Esophagus mucosa (tissue), 1 donor: ENCODE results near the gene ING1. TPM values are rescaled to one million over a fixed set of nuclear protein-coding genes. Genes with fewer than 3 reads are reported as not detected.
A peak's percentile ranks its signal among the peaks of the same experiment; 100 is the strongest.
"Not testable (repeated sequence)": the region's sequence is repeated elsewhere in the genome, so short reads cannot be mapped to it uniquely, and the experiment has no call there.

ENCODE experiments used
- ATAC-seq: fragments of 200-7000 bp; cut with Tn5 transposase; one replicate; pipeline ENCODE4 v1.9.1; 2020
- total RNA-seq: library from RNA; stranded (reverse); gene quantifications from one replicate; pipeline ENCODE4 v1.2.4, GENCODE V29; 2023
- donor health status: DM: yes; HTN: yes; CAD: no.

The ING1 gene, protein sequence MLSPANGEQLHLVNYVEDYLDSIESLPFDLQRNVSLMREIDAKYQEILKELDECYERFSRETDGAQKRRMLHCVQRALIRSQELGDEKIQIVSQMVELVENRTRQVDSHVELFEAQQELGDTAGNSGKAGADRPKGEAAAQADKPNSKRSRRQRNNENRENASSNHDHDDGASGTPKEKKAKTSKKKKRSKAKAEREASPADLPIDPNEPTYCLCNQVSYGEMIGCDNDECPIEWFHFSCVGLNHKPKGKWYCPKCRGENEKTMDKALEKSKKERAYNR
- total RNA-seq: 4.3 TPM

DNA sequence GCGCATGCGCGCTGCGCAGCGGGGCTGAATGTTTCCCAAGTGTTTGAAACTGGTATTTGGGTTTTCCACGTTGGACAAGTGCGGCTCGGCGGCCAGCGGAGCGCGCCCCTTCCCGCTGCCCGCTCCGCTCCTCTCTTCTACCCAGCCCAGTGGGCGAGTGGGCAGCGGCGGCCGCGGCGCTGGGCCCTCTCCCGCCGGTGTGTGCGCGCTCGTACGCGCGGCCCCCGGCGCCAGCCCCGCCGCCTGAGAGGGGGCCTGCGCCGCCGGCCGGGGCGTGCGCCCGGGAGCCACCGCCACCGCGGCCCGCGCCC lies at the start of gene ING1:
Gene ING1 (plus strand): TSS at position 59 of the 311 bp plus-strand sequence. CDS start 450 bp downstream, outside the sequence.
- no peak for ATAC-seq

GRCh38 chr13:110664041-110664440 lies 49.5 kb upstream of the ING1 start:
- no peak for ATAC-seq

DNA sequence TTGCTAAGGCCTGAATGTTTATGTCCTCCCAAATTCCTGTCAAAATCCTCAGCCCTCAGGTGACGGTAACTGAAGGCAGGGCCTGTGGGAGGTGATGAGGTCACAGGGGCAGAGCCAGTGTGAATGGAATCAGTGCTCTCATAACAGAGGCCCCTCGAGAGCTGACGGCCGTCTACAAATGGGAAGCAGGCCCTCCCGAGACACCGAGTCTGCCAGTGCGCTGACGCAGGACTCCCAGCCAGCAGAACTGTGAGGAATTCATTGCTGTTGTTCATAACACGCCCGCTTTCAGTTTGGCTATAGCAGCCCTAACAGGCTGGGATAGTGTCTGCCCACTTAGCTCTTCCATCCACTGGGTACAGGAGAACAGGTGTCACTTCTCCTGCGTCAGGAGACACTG lies 48.8 kb upstream of the ING1 start:
- ATAC-seq: no peak

DNA sequence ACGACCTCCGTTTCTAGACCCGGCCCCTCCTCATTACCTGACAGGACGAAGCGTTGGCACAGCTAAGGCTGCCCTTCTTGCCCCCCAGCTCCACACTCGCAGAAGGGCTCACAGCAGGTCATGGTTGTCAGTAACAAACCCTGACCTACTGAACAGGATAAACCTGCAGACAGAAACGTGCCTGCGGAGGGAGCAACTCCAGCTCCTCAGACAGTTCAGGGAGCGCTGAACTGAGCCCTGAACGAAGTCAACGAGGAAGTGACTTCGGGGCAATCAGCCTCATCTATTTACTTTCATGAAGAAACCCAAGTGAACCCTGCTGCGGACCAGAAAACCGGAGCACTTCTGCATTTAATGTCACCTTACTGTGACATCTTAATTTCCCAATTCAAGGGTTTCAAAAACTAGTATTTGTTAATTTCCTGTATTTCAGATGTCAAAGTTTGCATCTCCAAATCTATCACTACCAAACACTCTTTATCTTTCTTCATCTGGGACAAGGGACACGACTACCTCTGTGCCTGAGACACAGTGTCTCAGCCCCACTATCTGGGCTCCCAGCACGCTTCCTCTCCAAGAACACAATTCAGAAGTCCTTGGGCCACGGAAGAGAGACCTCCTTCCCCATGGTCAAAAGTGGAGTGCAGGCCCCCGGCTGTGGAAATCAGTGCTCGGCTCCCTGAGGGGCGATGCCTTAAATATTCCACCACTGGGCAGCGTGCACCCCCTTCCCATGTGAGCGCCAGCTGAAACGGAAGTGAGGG lies 47.8 kb upstream of the ING1 start:
- peak; percentile 26 for ATAC-seq

GRCh38 chr13:110666255-110666533 lies 47.3 kb upstream of the ING1 start:
- no peak for ATAC-seq

DNA sequence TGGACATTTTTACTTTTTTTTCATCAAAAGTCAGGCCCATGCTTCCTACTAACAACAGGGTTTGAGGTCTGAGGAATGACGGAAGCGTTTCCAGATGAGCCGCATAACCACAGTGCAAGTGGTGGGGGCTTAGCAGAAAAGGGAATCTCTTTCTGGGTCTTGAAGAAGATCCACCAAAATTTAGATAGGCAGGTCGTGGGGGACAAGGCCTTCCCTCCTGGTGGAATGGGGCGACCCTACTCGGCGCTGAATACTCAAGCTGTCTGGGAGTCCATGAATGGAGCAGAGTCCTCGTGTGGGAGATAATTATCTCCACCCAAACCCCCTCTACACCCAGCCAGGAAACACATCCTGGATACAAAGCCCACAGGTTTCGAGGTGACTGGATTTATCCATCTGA lies 44.5 kb upstream of the ING1 start:
- ATAC-seq: no peak

- not testable (repeated sequence) for ATAC-seq
These were observed 43.7 kb upstream of the ING1 start for GRCh38 chr13:110669814-110670213.

- peak; percentile 67 for ATAC-seq
These were observed 36.6 kb upstream of the ING1 start for GRCh38 chr13:110676595-110677587.

- no peak for ATAC-seq
These were observed 35.6 kb upstream of the ING1 start for GRCh38 chr13:110677731-110678545.

- no peak for ATAC-seq
These were observed 32.6 kb upstream of the ING1 start for GRCh38 chr13:110680852-110681251.

DNA sequence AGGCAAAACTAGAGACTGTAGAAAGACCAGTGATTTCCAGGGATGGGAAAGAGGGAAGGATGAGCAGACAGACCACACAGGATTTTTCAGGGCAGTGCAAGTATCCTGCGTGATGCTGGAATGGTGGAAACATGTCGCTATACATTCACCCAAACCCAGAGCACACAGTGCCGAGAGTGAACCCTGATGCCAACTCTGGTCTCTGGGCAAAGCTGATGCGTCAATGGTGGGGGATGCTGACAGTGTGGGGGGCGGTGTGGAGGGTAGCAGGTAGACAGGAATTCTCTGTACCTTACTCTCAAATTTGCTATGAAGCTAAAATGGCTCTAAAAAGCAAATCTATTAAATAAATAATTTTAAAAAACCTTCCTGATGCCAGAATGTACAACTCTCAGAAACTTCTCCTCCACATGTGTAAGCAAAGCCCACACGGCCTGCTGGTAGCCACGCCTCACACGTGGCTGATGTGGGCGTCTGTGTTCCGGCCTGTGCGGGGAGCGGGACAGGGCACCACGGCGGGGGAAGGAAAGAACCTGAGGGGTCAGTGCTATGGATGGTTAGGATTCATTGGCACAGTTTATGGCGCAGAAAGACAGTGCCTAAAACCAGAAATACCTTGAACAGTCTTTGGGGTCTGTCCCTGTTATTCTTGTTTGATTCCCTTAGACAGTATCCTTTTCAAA lies 31.5 kb upstream of the ING1 start:
- no peak for ATAC-seq

- ATAC-seq: no peak
These were observed 30.8 kb upstream of the ING1 start for GRCh38 chr13:110682746-110683145.

DNA sequence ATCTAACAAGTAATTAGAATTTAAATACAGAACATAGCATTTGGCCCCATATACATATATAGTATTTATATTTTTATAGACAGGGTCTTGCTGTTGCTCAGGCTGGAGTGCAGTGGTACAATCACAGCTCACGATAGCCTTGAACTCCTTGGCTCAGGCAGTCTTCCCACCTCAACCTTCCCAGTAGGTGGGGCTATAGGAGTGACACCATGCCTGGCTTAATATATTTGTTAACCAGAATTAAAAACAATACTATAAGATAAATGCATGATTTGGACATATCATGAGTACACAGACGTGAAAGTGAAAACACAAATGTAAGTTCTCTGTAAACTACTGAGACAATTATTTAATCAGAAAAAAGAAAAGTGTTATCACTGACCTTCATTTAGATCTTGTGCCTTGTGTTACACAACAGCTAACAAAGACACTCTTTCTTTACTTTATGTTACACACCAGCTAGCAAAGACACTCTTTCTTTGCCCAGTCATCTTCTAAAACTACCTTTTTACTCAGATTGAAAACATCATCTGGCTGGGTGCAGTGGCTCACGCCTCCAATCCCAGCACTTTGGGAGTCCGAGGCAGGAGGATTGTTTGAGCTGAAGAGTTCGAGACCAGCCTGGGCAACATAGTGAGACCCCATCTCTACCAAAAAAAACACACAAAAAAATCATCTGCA lies 30.2 kb upstream of the ING1 start:
- ATAC-seq: peak; percentile 68

GRCh38 chr13:110683921-110684320 lies 29.6 kb upstream of the ING1 start:
- no peak for ATAC-seq

- ATAC-seq: no peak
These were observed 29.0 kb upstream of the ING1 start for GRCh38 chr13:110684388-110685056.

- ATAC-seq: no peak
These were observed 28.0 kb upstream of the ING1 start for GRCh38 chr13:110685305-110686020.

DNA sequence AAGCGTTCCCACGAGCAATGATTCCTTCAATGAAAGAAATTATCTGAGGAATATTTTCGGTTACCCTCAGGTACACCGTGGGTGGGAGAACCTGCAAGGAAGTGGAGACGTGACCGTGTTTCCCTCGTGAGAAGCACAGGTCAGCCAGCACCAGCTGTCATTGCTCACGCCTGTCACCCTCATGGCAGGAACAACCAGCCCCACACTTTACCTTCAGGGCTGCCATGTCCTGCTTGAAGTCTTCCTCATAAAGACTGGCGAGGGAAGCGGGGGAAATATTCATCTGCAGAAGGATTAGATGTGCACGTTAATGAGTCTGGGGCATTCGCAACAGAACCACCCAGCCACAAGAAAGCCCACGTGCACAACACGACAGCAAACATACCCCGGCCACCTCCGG lies 25.8 kb upstream of the ING1 start:
- no peak for ATAC-seq

DNA sequence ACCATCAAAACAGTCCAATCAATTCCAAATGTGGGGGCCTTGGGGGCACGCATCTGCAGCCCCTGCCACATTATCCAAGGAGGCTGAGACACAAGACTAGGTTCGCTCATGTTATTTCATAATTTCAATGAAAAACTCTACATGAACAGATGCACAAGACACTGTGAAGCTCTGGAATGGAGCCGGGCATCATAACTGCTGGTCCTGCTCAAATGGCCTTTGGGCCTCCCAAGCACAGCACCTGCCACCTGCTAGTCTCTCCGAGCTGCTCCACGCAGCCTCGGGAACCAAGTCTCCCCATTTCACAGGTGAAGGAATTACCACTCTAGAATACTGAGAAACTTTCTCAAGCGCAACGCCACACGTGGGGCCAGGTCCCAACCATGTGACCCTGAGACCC lies 24.5 kb upstream of the ING1 start:
- no peak for ATAC-seq

DNA sequence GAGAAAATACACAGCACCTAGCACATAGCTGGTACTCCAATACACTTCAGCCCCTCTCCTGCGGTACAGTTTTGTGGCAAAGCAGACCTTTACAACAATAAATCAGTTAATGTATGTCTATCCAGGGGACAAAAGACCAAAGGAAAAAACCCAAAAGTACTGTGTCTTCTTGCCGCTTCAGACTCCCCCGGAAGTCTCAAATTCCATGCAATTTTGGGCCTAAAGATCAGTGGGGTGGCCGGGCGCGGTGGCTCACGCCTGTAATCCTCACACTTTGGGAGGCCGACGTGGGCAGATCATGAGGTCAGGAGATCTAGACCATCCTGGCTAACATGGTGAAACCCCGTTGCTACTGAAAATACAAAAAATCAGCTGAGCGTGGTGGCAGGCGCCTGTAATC lies 23.8 kb upstream of the ING1 start:
- ATAC-seq: no peak

GRCh38 chr13:110690516-110690915 lies 23.0 kb upstream of the ING1 start:
- peak; percentile 28 for ATAC-seq
